ENCODE measurements around the gene KRTAP22-1. TPM values are rescaled to one million over a fixed set of nuclear protein-coding genes. Genes with fewer than 3 reads are reported as not detected.

The KRTAP22-1 gene
- total RNA-seq, 1 experiment from 2014 or later = not detected

DNA sequence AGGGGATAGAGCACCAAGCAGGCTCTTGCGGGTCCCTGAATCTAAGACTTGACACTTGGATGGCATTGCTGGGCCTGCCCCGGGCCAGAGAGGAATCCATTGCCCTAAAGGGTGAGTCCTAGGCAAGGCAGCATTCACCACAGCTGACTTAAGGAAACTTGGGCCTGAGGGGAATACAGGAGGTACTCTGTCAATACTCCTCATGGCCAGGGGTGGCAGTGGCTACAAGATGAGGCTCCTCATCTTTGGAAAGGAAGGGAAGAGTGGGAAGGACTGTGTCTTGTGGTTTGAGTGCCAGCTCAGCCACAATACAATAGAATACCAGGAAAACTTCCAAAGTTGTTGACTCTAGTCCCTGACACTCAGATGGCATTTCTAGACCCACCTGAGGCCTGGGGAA is 5.1 kb downstream of the KRTAP22-1 start:
- no peak overlapping the region for H3K4me3 ChIP-seq
- H3K9me3 ChIP-seq (replicated peaks) = no peaks in the 10 kb centered on the region
- H3K36me3 ChIP-seq = no peaks in the 10 kb centered on the region
- H3K27me3 ChIP-seq = no peaks in the 10 kb centered on the region
- no peak for DNase-seq
- no peaks in the 10 kb centered on the region for H3K4me1 ChIP-seq
- H3K27ac ChIP-seq = no peak overlapping the region

GRCh38 chr21:30612132-30612531 is 11.2 kb downstream of the KRTAP22-1 start:
- no peak for DNase-seq
- Histone ChIP-seq H3K4me1 (no peaks in the 10 kb centered on the region), H3K36me3 (no peaks in the 10 kb centered on the region), H3K27ac (no peak overlapping the region), H3K9me3 (replicated peaks) (no peaks in the 10 kb centered on the region), H3K4me3 (no peak overlapping the region), H3K27me3 (no peaks in the 10 kb centered on the region)

GRCh38 chr21:30613836-30614235 is 12.9 kb downstream of the KRTAP22-1 start, which contains the start of gene KRTAP6-1:
Gene KRTAP6-1, minus strand, starts transcription at chr21:30613930. Its CDS starts 26 bp downstream, at chr21:30613904.
- H3K36me3 ChIP-seq = no peaks in the 10 kb centered on the region
- H3K27ac ChIP-seq = no peak within 1 kb of the TSS
- no peaks in the 10 kb centered on the region for H3K4me1 ChIP-seq
- H3K4me3 ChIP-seq = no peak within 1 kb of the TSS
- no peaks in the 10 kb centered on the region for H3K27me3 ChIP-seq
- H3K9me3 ChIP-seq (replicated peaks) = no peaks in the 10 kb centered on the region
- DNase-seq = no peak

DNA sequence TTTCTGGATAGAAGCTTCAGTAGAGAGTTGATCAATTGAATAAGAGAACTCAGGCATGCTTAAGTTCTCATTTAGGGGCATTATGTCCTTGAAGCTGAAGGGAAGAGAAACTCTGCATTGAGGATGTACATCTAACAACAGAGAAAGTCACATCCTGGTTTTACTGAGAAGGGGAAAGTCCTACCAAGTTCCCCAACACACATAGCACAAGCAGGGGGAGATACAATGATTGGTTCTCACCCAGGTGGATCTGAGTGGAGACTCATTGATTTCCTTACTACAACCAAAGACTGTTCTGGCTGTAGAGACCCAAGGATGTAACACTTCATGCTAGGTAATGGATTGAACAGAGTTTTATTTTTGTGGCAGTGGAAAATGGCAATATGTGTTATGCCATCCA is 14.3 kb downstream of the KRTAP22-1 start:
- H3K4me3 ChIP-seq = no peak overlapping the region
- no peak overlapping the region for H3K27ac ChIP-seq
- H3K9me3 ChIP-seq (replicated peaks) = no peaks in the 10 kb centered on the region
- no peaks in the 10 kb centered on the region for H3K36me3 ChIP-seq
- H3K4me1 ChIP-seq = no peaks in the 10 kb centered on the region
- no peak for DNase-seq
- H3K27me3 ChIP-seq = no peaks in the 10 kb centered on the region

DNA sequence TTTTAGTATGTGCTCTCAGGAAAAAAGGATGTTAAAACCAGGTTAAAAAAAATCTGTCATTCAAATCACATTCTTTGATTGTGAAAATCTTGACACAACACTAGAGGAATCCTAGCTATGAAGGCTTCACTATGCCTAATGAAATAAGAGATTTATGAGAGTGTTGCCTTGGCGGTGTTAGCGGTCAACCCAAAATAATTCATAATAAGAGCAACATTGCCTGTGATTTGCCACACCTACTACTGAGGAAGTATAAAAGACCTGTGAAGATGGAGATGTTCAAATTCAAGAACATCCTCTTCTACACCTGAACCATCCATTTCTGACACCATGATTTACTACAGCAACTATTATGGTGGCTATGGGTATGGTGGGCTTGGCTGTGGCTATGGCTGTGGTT is 15.2 kb downstream of the KRTAP22-1 start, which contains the start of gene KRTAP20-1:
KRTAP20-1 (plus strand) TSS at position 301 of the 400 bp plus-strand sequence; CDS start at position 331, 30 bp downstream.
- Histone ChIP-seq H3K4me3 (no peak within 1 kb of the TSS), H3K4me1 (no peaks in the 10 kb centered on the region)
- no peak for DNase-seq

GRCh38 chr21:30620080-30620479 is 19.2 kb downstream of the KRTAP22-1 start:
- no peaks in the 10 kb centered on the region for H3K36me3 ChIP-seq
- no peak for DNase-seq
- 0 out of 2 replicates have a peak, but pooled peaks cover 3% of the 10 kb centered on the region for H3K27me3 ChIP-seq
- H3K4me1 ChIP-seq = no peaks in the 10 kb centered on the region
- H3K9me3 ChIP-seq (replicated peaks) = no peaks in the 10 kb centered on the region
- no peak overlapping the region for H3K27ac ChIP-seq
- no peak overlapping the region for H3K4me3 ChIP-seq

More for the DNA sequence above, 15.2 kb downstream of the KRTAP22-1 start, which contains the start of gene KRTAP20-1:
- Histone ChIP-seq H3K27ac (no peak within 1 kb of the TSS), H3K27me3 (0 out of 2 replicates have a peak, but pooled peaks cover 2% of the 10 kb centered on the region), H3K9me3 (replicated peaks) (no peaks in the 10 kb centered on the region), H3K36me3 (no peaks in the 10 kb centered on the region)

- Histone ChIP-seq H3K9me3 (replicated peaks) (no peaks in the 10 kb centered on the region), H3K36me3 (no peaks in the 10 kb centered on the region), H3K27ac (no peak within 1 kb of the TSS), H3K4me1 (no peaks in the 10 kb centered on the region), H3K4me3 (no peak within 1 kb of the TSS), H3K27me3 (0 out of 2 replicates have a peak, but pooled peaks cover 3% of the 10 kb centered on the region)
- no peak for DNase-seq
Measured at GRCh38 chr21:30620522-30620921, 19.6 kb downstream of the KRTAP22-1 start, which contains the start of gene KRTAP20-4. Gene KRTAP20-4, plus strand, starts transcription at chr21:30620627.

DNA sequence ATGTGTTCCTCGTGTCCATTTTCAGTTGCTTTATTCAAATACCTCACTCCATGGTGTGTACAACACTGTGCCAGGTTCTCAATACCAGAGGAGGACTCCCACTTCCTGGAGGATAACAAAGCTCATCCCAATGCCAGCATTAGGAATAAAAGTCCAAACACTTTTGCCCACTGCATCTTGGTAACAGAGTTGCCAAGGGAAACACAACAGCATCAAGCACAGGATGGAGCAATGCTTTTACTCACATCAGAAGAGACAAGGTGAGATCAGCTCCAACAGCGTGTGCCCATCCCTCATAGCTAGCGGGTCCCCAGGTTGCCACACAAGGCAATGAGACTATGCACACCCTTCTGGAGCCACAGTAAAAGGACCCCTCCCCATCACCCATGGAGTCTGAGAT is 22.5 kb downstream of the KRTAP22-1 start:
- Histone ChIP-seq H3K36me3 (no peaks in the 10 kb centered on the region), H3K9me3 (replicated peaks) (no peaks in the 10 kb centered on the region), H3K4me1 (no peaks in the 10 kb centered on the region), H3K27ac (no peak overlapping the region), H3K4me3 (no peak overlapping the region), H3K27me3 (0 out of 2 replicates have a peak, but pooled peaks cover 3% of the 10 kb centered on the region)
- no peak for DNase-seq

GRCh38 chr21:30625449-30626165 is 24.7 kb downstream of the KRTAP22-1 start:
- no peak for DNase-seq
- Histone ChIP-seq H3K4me1 (no peaks in the 10 kb centered on the region), H3K27me3 (0 out of 2 replicates have a peak, but pooled peaks cover 6% of the 10 kb centered on the region), H3K9me3 (replicated peaks) (no peaks in the 10 kb centered on the region), H3K36me3 (no peaks in the 10 kb centered on the region), H3K4me3 (no peak overlapping the region), H3K27ac (no peak overlapping the region)

DNA sequence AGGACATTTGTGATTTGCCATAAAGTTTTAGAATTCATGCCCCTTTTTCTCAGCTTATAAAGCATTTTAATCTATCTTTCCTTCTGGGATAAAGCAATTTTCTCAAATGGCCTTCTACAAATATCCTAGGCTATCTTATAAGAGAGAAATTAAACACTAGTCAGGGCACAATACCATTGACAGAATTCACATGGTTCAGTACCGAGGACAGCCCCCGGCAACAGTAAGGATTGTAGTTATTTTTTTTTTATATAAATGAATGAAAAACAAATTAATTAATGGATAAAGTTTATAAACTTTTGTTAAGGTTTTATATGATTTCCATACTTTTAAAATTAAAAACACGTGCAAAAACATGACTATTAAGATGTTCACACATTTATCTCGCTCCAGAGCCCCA is 27.2 kb downstream of the KRTAP22-1 start:
- DNase-seq = no peak
- no peak overlapping the region for H3K27ac ChIP-seq
- H3K4me3 ChIP-seq = no peak overlapping the region
- no peaks in the 10 kb centered on the region for H3K4me1 ChIP-seq
- H3K9me3 ChIP-seq (replicated peaks) = no peaks in the 10 kb centered on the region
- 0 out of 2 replicates have a peak, but pooled peaks cover 3% of the 10 kb centered on the region for H3K27me3 ChIP-seq
- no peaks in the 10 kb centered on the region for H3K36me3 ChIP-seq

DNA sequence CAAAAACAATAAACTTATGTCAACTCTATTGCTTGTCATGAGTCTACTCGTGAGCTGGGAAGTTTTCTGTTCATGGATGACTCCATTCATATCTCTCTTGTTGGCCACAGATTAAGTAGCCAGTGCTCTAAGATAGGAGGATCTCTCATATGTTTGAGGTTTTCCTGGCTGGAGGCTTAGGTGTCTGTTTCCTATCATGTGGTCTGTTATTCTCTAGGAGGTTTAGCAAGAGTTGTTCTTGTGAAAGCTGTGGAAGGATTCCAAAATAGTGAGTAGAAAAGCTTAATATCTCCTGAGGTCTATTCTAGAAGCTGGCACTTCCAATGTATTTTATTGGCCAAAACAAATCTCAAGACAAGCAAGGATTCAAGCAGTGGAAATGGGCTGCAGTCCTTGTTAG is 28.3 kb downstream of the KRTAP22-1 start:
- no peak overlapping the region for H3K27ac ChIP-seq
- DNase-seq = no peak
- H3K9me3 ChIP-seq (replicated peaks) = no peaks in the 10 kb centered on the region
- no peaks in the 10 kb centered on the region for H3K4me1 ChIP-seq
- H3K4me3 ChIP-seq = no peak overlapping the region
- H3K27me3 ChIP-seq = peaks cover 3% of the 10 kb centered on the region; the same call in 1 of the 2 replicates
- no peaks in the 10 kb centered on the region for H3K36me3 ChIP-seq

DNA sequence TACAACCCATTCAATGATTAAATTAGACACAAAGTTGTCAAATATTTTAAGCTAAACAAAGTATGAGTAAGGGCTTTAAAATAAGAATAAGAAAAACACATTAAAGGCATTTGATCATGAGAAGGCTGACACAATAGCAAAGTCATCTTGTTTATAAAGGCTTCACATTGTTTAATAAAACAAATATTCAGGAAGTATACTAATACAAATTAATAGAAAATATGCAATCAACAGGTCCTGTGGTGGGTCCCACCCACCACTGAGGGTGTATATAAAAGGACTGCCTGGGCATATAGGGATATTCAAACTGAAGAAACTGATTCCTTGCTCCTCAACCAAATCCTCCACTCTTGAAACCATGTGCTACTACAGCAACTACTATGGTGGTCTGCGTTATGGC is 34.0 kb downstream of the KRTAP22-1 start, which contains the start of gene KRTAP20-2:
KRTAP20-2 (plus strand) TSS at position 301 of the 400 bp plus-strand sequence; CDS start at position 359, 58 bp downstream.
- Histone ChIP-seq H3K27me3 (no peaks in the 10 kb centered on the region; the same call in 1 of the 2 replicates), H3K4me1 (no peaks in the 10 kb centered on the region), H3K27ac (no peak within 1 kb of the TSS), H3K4me3 (no peak within 1 kb of the TSS), H3K36me3 (no peaks in the 10 kb centered on the region), H3K9me3 (replicated peaks) (no peaks in the 10 kb centered on the region)
- DNase-seq = no peak

GRCh38 chr21:30638686-30639085 is 37.8 kb downstream of the KRTAP22-1 start:
- H3K9me3 ChIP-seq (replicated peaks) = no peaks in the 10 kb centered on the region
- no peaks in the 10 kb centered on the region for H3K4me1 ChIP-seq
- no peak overlapping the region for H3K27ac ChIP-seq
- H3K27me3 ChIP-seq = no peaks in the 10 kb centered on the region; the same call in 1 of the 2 replicates
- DNase-seq = no peak
- no peak overlapping the region for H3K4me3 ChIP-seq
- no peaks in the 10 kb centered on the region for H3K36me3 ChIP-seq

DNA sequence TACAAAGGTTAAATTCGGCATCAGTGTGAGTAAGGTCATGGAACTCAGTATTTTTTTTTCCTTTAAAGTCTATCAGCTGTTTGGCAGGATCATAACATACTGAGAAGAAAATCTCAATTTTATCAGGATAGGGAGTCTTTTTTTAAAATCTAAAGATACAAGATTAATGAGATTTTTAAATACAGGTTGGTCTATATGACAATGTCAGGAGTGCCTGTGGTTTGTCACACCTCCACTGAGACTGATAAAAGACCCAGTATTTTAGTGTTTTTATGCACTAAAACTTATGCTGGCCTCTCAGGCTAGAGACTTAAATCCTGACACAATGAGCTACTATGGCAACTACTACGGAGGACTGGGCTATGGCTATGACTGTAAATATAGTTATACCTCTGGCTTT is 41.7 kb downstream of the KRTAP22-1 start, which contains the start of gene KRTAP20-3:
KRTAP20-3 (plus strand) TSS at position 301 of the 400 bp plus-strand sequence.
- no peak for DNase-seq
- H3K4me3 ChIP-seq = no peak within 1 kb of the TSS

DNA sequence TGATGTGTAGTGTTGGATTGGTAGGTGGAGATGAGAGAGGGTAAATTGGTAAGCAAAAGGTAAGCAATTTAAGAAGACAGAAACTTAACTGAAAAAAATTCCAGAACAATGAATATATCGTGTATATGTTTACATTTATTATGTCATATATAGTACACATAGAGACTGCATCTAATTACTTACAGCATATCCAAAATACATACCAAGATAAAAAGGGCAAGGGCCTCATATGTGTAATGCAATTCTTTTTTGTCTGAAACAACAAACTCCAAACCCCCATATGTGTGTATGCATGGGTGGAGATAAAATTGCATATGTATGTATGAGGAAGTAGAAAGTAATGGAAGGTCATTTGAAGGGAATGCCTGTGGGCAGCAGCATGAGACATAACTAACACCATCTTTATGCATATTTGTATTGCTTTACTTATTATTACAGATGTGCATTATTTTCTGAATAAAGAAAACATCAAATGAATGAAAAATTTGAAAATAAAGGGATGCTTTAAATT is 46.1 kb downstream of the KRTAP22-1 start:
- Histone ChIP-seq H3K4me1 (no peaks in the 10 kb centered on the region), H3K9me3 (replicated peaks) (no peaks in the 10 kb centered on the region), H3K27ac (no peak overlapping the region), H3K27me3 (no peaks in the 10 kb centered on the region), H3K4me3 (no peak overlapping the region), H3K36me3 (no peaks in the 10 kb centered on the region)
- DNase-seq = no peak

More for the DNA sequence above, 41.7 kb downstream of the KRTAP22-1 start, which contains the start of gene KRTAP20-3:
- no peaks in the 10 kb centered on the region for H3K9me3 ChIP-seq (replicated peaks)
- no peak within 1 kb of the TSS for H3K27ac ChIP-seq
- H3K36me3 ChIP-seq = no peaks in the 10 kb centered on the region
- no peaks in the 10 kb centered on the region for H3K4me1 ChIP-seq
- no peaks in the 10 kb centered on the region for H3K27me3 ChIP-seq
